Spleen (tissue), 7 donors: Measurements from ENCODE around the gene ABCC1.

Experiments used
- CTCF ChIP-seq, 11 experiments: fragments of 200-600 bp in 7 of 11; fragments of 450-650 bp in 4 of 11; sonication (generic) in 4 of 11; IDR thresholded peaks in 8 of 11; conservative IDR thresholded peaks in 3 of 11; 1 replicate in 7 of 11; 2 replicates in 4 of 11; pipeline versions ENCODE4 v1.4.0 to v1.8.0; 2016 to 2021; ENCODE audit warnings: antibody characterized with exemption in 11 of 11, inconsistent platforms in 4 of 11, mild to moderate bottlenecking in 1 of 11
- POLR2AphosphoS5 ChIP-seq, 3 donors: sonication (generic); formaldehyde crosslinking; IDR thresholded peaks; one replicate each; pipeline ENCODE4 v1.5.1; 2017; ENCODE audit warnings: antibody characterized with exemption in 3 of 3
- donor health status: DM: no; HTN: no; CAD: no; lungs with moderate emphysema.
- donor health status: DM: no; HTN: no; CAD: no.
- donor health status: DM: no; HTN: no; CAD: no.

DNA sequence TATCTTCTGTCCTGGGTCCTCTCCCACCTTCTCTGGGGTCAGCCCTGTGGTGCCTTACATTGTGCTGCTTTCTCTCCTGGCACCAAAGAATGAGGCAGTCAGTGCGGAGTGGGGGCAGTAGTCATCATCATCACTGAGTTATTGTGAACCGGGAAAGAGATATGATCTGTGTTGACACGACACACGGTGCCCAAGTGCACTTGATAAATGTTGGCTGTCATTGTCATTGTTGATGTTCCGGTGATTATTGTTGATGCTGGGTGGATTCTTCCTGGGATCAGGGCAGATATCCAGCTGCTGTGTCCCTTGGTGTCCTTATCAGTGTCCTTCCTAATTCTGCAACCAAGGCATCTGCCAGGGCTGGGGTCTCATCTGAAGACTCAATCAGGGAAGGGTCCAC lies 152.2 kb downstream of the ABCC1 start:
- TF ChIP-seq CTCF (IDR thresholded peaks at IDR 0.05 in 8 of 11, conservative IDR thresholded peaks at IDR 0.05 in 3 of 11) (no peak), POLR2AphosphoS5 (IDR thresholded peaks at IDR 0.05) (no peak)
